Mammary microvascular endothelial cell (primary cell): ENCODE results near the gene DIS3. TPM values are rescaled to one million over a fixed set of nuclear protein-coding genes. Genes with fewer than 3 reads are reported as not detected.

Experiments
- total RNA-seq: library from RNA; depleted of rRNA; stranded (reverse); fragments of >200 nt; gene quantifications from 2 replicates; pipeline ENCODE4 v1.2.3, GENCODE V29; 2015

Gene DIS3
- total RNA-seq = 26.8 and 33.0 TPM in 2 replicates

GRCh38 chr13:72781451-72782439 is at the start of gene DIS3, which contains the start of gene PIBF1:
Gene DIS3 (minus strand): TSS chr13:72781900. CDS start chr13:72781832, 68 bp downstream.
Gene PIBF1 (plus strand): TSS chr13:72782133. CDS start chr13:72783470, 1,337 bp downstream.

GRCh38 chr13:72727417-72728289 is 54.0 kb downstream of the DIS3 start, which contains the start of the genes BORA and MZT1:
Gene BORA (plus strand): TSS chr13:72727923. CDS start chr13:72728941, 1,018 bp downstream.
Gene MZT1 (minus strand): TSS chr13:72727629. CDS start chr13:72727602, 27 bp downstream.

Other genes with a start within 250 kb of the DIS3 start
- gene MZT1, start 54.3 kb downstream of the DIS3 start, total RNA-seq = 27.6 and 30.1 TPM in 2 replicates
- gene BORA, start 54.0 kb downstream of the DIS3 start, total RNA-seq = 9.3 and 10.9 TPM in 2 replicates
- gene PIBF1, start 233 bp upstream of the DIS3 start, total RNA-seq = 6.8 and 7.2 TPM in 2 replicates